Common myeloid progenitor, CD34-positive (primary cell): ENCODE data around the gene ZNF775.

ENCODE experiments used
- CTCF ChIA-PET: fragments of 350-600 bp; sonication (Branson Sonifier 250); formaldehyde crosslinking; loops from one replicate; lab custom pipeline; 2021; ENCODE audit warnings: antibody characterized with exemption; lab: Charles Lee
- POLR2A ChIA-PET: fragments of 350-600 bp; sonication (Branson Sonifier 250); formaldehyde crosslinking; loops from one replicate; lab custom pipeline; 2021; ENCODE audit warnings: antibody characterized with exemption; lab: Charles Lee
- DNase-seq, 3 donors: peaks; one replicate each; pipeline versions ENCODE4 v3.0.0 to v3.0.0-alpha.2; 2013
- H3K27ac ChIP-seq, 2 experiments: 1 replicate in 1 of 2; 2 replicates in 1 of 2; pipeline ENCODE4 v1.7.0; 2013; ENCODE audit warnings: inconsistent platforms in 2 of 2, low read length in 2 of 2, mild to moderate bottlenecking in 2 of 2, low read depth in 1 of 2, moderate library complexity in 1 of 2; ENCODE audit not compliant: severe bottlenecking in 2 of 2, insufficient read depth in 1 of 2, poor library complexity in 1 of 2
- H3K27me3 ChIP-seq, 5 experiments: replicated peaks in 2 of 5; 1 replicate in 3 of 5; 2 replicates in 2 of 5; pipeline versions ENCODE4 v1.6.1 to v1.7.0; 2013; ENCODE audit warnings: low read length in 4 of 5, mild to moderate bottlenecking in 2 of 5, moderate library complexity in 2 of 5, inconsistent platforms in 1 of 5; ENCODE audit not compliant: insufficient read depth in 5 of 5, control insufficient read depth in 4 of 5
- H3K36me3 ChIP-seq, 4 experiments: 1 replicate in 2 of 4; 2 replicates in 2 of 4; pipeline versions ENCODE4 v1.6.1 to v1.7.0; 2013; ENCODE audit warnings: low read length in 3 of 4, control low read depth in 1 of 4, mild to moderate bottlenecking in 1 of 4; ENCODE audit not compliant: control insufficient read depth in 4 of 4, insufficient read depth in 4 of 4
- H3K4me1 ChIP-seq, 4 experiments: 1 replicate in 3 of 4; 2 replicates in 1 of 4; pipeline versions ENCODE4 v1.6.1 to v1.7.1; 2013; ENCODE audit warnings: low read length in 3 of 4, mild to moderate bottlenecking in 3 of 4, control low read depth in 1 of 4, inconsistent platforms in 1 of 4, moderate library complexity in 1 of 4; ENCODE audit not compliant: control insufficient read depth in 4 of 4, insufficient read depth in 4 of 4; ENCODE audit errors: control extremely low read depth in 1 of 4
- H3K4me3 ChIP-seq, 7 experiments: 1 replicate in 4 of 7; 2 replicates in 3 of 7; pipeline versions ENCODE4 v1.5.1 to v1.7.0; 2013; ENCODE audit warnings: mild to moderate bottlenecking in 7 of 7, low read length in 6 of 7, moderate library complexity in 6 of 7, inconsistent platforms in 2 of 7, low read depth in 2 of 7, control low read depth in 1 of 7; ENCODE audit not compliant: insufficient read depth in 4 of 7, control insufficient read depth in 1 of 7; ENCODE audit errors: extremely low read depth in 1 of 7
- H3K9me3 ChIP-seq, 5 experiments: 1 replicate in 4 of 5; 2 replicates in 1 of 5; pipeline versions ENCODE4 v1.6.1 to v1.7.1; 2013; ENCODE audit warnings: low read length in 4 of 5, mild to moderate bottlenecking in 2 of 5, inconsistent platforms in 1 of 5, low read depth in 1 of 5, moderate library complexity in 1 of 5; ENCODE audit not compliant: control insufficient read depth in 4 of 5, insufficient read depth in 2 of 5; ENCODE audit errors: control extremely low read depth in 1 of 5
- WGBS: methylation state at CpG from one replicate; pipeline ENCODE4 v1.1.5; 2013; ENCODE audit not compliant: insufficient coverage; 5-methylcytosine and 5-hydroxymethylcytosine counted together

The ZNF775 gene

DNA sequence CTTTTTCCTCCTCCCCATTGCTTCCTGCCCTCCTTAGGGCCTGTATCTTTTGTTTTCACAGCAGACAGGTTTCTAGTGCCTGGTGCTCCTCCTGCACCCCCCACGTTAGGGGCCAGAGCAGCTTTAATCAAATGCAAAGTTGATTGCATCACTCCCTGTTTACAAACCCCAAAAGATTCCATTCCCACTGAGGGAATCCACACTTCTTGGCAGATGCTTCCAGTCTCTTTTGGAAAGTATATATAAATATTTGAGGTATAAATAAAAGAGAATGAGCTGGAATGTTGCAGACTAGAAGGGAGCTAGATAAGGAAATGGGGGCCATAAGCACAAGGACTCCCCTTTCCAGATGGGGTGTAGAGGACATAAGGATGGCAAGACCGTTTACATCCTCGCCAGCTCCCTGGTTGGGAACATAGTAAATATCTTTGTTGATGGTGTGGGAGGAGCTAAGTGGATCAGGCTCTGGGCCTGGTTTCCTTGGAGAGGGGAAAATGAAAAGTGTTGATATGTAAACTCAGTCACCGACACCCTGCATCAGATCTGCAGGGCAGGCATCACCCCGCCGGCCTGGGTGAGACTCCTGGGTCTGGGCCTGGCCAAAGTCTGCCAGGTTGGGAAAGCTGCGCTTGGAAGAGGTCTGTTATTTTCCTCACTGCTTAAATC is 43.9 kb upstream of the ZNF775 start:
- Histone ChIP-seq H3K4me1 (peaks cover 2 to 20% (median 14%) of the 10 kb centered on the region in 4 experiments), H3K9me3 (no peaks in the 10 kb centered on the region), H3K27ac (no peak overlapping the region), H3K36me3 (peaks cover 0 to 38% (median 26%) of the 10 kb centered on the region in 4 experiments), H3K4me3 (no peak overlapping the region), H3K27me3 (peaks cover 0 to 6% (median 0%) of the 10 kb centered on the region in 5 experiments)
- no peak for DNase-seq
- ChIA-PET CTCF (interaction anchor here (1.0 to 1.7 kb wide), 3 partner anchors 9 to 114 kb away, joined by 3 to 6 read pairs (median 5); no protein-coding TSS in a partner anchor), POLR2A (interaction anchor here (0.6 kb wide), 1 partner anchor 23 kb away, joined by 3 read pairs; no protein-coding TSS in a partner anchor)
- 98% methylated on average over 6 of the region's 7 CpGs for WGBS

DNA sequence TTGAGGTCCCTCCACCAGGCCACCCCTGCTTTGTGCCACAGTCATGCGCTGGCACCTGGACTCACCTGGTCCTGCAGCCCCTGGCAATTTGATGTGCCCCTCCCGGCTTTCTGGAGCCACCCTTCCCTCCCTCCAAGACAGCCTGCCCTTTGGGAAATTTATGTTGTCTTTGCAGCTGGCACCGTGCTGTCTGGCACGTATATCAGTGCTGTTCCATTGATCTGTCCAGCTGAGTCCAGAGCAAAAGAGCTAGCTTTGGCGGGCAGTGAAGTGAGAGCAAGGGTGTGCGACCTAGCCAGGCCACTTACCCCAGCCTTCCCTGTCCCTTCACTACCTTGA is 43.4 kb upstream of the ZNF775 start:
- peaks cover 0 to 34% (median 23%) of the 10 kb centered on the region in 4 experiments for H3K36me3 ChIP-seq
- POLR2A ChIA-PET = interaction anchor here (0.6 kb wide), 1 partner anchor 22 kb away, joined by 3 read pairs; no protein-coding TSS in a partner anchor
- peaks cover 0 to 9% (median 0%) of the 10 kb centered on the region in 5 experiments for H3K27me3 ChIP-seq
- no peak overlapping the region for H3K27ac ChIP-seq
- WGBS = 98% methylated on average over 6 of the region's 6 CpGs
- CTCF ChIA-PET = interaction anchor here (1.0 to 1.7 kb wide), 3 partner anchors 10 to 113 kb away, joined by 3 to 6 read pairs (median 5); no protein-coding TSS in a partner anchor
- no peak overlapping the region for H3K4me3 ChIP-seq
- H3K9me3 ChIP-seq = no peaks in the 10 kb centered on the region
- H3K4me1 ChIP-seq = peaks cover 2 to 23% (median 16%) of the 10 kb centered on the region in 4 experiments
- no peak for DNase-seq

DNA sequence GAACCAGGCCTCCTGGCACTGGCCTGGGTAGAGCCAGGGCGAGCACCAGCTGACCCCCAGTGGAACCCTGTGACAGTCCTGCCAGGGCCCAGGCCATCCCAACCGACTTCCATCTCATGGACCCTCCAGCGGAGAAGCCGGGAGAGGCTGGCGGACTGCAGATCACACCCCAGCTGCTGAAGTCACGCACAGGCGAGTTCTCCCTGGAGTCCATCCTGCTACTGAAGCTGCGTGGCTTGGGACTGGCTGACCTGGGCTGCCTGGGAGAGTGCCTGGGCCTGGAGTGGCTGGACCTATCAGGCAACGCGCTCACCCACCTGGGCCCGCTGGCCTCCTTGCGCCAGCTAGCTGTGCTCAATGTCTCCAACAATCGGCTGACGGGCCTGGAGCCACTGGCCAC is 42.4 kb upstream of the ZNF775 start:
- H3K4me3 ChIP-seq = no peak overlapping the region
- ChIA-PET POLR2A (no interaction called here), CTCF (interaction anchor here (0.7 kb wide), 1 partner anchor 112 kb away, joined by 3 read pairs; no protein-coding TSS in a partner anchor)
- H3K36me3 ChIP-seq = peaks cover 0 to 26% (median 18%) of the 10 kb centered on the region in 4 experiments
- WGBS = over 99% methylated on average over 14 of the region's 14 CpGs
- peaks cover 2 to 30% (median 19%) of the 10 kb centered on the region in 4 experiments for H3K4me1 ChIP-seq
- DNase-seq = no peak
- peaks cover 0 to under 1% (median 0%) of the 10 kb centered on the region in 5 experiments for H3K9me3 ChIP-seq
- H3K27me3 ChIP-seq = peaks cover 0 to 18% (median 3%) of the 10 kb centered on the region in 5 experiments
- H3K27ac ChIP-seq = no peak overlapping the region

DNA sequence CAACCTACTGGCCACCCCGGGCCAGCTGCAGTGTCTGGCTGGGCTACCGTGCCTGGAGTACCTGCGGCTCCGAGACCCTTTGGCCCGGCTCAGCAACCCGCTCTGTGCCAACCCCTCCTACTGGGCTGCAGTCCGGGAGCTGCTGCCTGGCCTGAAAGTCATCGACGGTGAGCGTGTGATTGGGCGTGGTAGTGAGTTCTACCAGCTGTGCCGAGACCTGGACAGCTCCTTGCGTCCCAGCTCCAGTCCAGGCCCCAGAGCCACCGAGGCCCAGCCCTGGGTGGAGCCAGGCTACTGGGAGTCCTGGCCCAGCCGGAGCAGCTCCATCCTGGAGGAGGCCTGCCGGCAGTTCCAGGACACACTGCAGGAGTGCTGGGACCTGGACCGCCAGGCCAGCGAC is 42.0 kb upstream of the ZNF775 start:
- Histone ChIP-seq H3K27me3 (peaks cover 0 to 22% (median 3%) of the 10 kb centered on the region in 5 experiments), H3K36me3 (peaks cover 0 to 24% (median 16%) of the 10 kb centered on the region in 4 experiments), H3K27ac (no peak overlapping the region), H3K4me1 (peaks cover 2 to 30% (median 19%) of the 10 kb centered on the region in 4 experiments), H3K9me3 (peaks cover 0 to 3% (median 0%) of the 10 kb centered on the region in 5 experiments), H3K4me3 (no peak overlapping the region)
- POLR2A ChIA-PET = no interaction called here
- 98% methylated on average over 16 of the region's 18 CpGs for WGBS
- CTCF ChIA-PET = interaction anchor here (0.7 kb wide), 1 partner anchor 112 kb away, joined by 3 read pairs; no protein-coding TSS in a partner anchor
- no peak for DNase-seq

DNA sequence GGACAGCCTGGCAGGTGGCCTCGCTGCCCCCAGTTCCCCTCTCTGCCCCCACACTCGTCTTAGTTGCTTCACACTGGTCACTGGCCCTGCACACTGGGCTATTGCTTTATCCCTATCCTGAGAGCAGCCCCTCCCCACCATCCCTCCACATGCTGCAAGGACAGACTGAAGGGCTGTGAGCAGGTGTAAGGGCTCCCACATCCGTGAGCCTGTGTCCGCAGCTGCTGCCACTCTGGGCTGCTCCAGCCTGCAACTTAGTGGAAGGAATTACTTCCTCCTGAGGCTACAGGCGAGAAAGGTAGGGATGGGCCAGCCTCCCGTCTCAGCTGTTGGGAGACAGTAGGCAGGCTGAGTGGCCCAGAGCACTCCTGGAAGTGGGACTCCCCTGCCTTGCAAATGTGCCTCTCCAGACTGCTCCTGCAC is 41.5 kb upstream of the ZNF775 start:
- POLR2A ChIA-PET = no interaction called here
- peaks cover 0 to 24% (median 16%) of the 10 kb centered on the region in 4 experiments for H3K36me3 ChIP-seq
- 88% methylated on average over 6 of the region's 6 CpGs for WGBS

DNA sequence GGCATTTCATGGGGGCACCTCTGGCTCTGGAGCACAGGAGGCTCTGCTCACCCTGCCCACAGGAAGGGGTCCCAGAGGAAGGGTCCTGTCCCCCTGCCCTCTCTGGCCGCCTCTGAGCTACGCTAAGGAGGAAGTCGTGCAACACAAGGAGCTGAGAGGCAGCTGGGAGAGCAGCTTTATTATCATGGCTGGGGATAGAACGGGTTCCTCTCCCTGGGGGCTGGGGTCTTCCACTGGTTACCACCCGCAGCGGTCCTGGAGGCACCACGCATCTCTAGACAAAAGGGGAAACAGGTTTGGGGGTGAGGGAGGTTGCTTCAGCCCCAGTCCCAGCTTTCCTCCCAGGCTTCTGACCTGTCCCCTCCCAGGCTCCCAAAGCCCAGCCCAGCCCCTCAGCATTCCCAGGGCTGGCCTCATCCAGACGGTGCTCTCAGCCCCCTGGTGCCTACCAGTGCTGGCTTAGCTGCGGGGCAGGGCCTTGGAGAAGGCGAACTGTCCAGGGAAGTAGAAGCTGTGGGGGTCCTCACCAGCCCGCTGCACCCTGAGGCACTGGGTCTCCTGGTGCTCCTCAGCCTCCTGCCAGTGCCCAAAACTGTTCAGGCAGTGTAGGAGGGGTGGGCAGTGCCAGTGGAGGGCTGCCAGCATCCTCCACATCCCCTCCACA is 40.8 kb upstream of the ZNF775 start:
- CTCF ChIA-PET = interaction anchor here (0.6 kb wide), 1 partner anchor 88 kb away, joined by 3 read pairs; no protein-coding TSS in a partner anchor
- H3K9me3 ChIP-seq = peaks cover 0 to 6% (median 0%) of the 10 kb centered on the region in 5 experiments
- DNase-seq = no peak
- no peak overlapping the region for H3K4me3 ChIP-seq
- POLR2A ChIA-PET = no interaction called here
- H3K36me3 ChIP-seq = peaks cover 0 to 24% (median 11%) of the 10 kb centered on the region in 4 experiments
- peaks cover 2 to 30% (median 19%) of the 10 kb centered on the region in 4 experiments for H3K4me1 ChIP-seq
- peaks cover 0 to 23% (median 3%) of the 10 kb centered on the region in 5 experiments for H3K27me3 ChIP-seq
- WGBS = 94% methylated on average over 6 of the region's 11 CpGs
- H3K27ac ChIP-seq = no peak overlapping the region

More for the DNA sequence above, 41.5 kb upstream of the ZNF775 start:
- Histone ChIP-seq H3K9me3 (peaks cover 0 to 3% (median 0%) of the 10 kb centered on the region in 5 experiments), H3K27me3 (peaks cover 0 to 23% (median 3%) of the 10 kb centered on the region in 5 experiments), H3K4me1 (peaks cover 2 to 30% (median 19%) of the 10 kb centered on the region in 4 experiments), H3K27ac (no peak overlapping the region), H3K4me3 (no peak overlapping the region)
- CTCF ChIA-PET = no interaction called here
- DNase-seq = no peak
